ENCODE results near the gene TMCO1.
A peak's percentile ranks its signal among the peaks of the same experiment; 100 is the strongest.
"Not testable (repeated sequence)": the region's sequence is repeated elsewhere in the genome, so short reads cannot be mapped to it uniquely, and the experiment has no call there.

Gene TMCO1

GRCh38 chr1:165744913-165745312 is 23.8 kb downstream of the TMCO1 start:
- FAIRE-seq, result not testable (repeated sequence)

GRCh38 chr1:165742194-165742593 is 26.5 kb downstream of the TMCO1 start:
- FAIRE-seq, result no peak

GRCh38 chr1:165738794-165739193 is 29.9 kb downstream of the TMCO1 start:
- FAIRE-seq, result no peak

- no peak for FAIRE-seq
Observed at GRCh38 chr1:165737196-165737595, 31.5 kb downstream of the TMCO1 start.

- FAIRE-seq, result no peak
Observed at GRCh38 chr1:165734906-165735305, 33.8 kb downstream of the TMCO1 start.

- FAIRE-seq, result no peak
Observed at GRCh38 chr1:165726841-165727240, 41.8 kb downstream of the TMCO1 start.

GRCh38 chr1:165726169-165726568 is 42.5 kb downstream of the TMCO1 start:
- no peak for FAIRE-seq

- FAIRE-seq, result peak; percentile 84
Observed at GRCh38 chr1:165717918-165718515, 50.7 kb downstream of the TMCO1 start.

- not testable (repeated sequence) for FAIRE-seq
Observed at GRCh38 chr1:165716265-165717051, 52.2 kb downstream of the TMCO1 start.

GRCh38 chr1:165712764-165713163 is 55.9 kb downstream of the TMCO1 start:
- FAIRE-seq, result no peak

GRCh38 chr1:165707984-165708706 is 60.5 kb downstream of the TMCO1 start:
- no peak for FAIRE-seq

- FAIRE-seq, result no peak
Observed at GRCh38 chr1:165703648-165704047, 65.0 kb downstream of the TMCO1 start.

- FAIRE-seq, result not testable (repeated sequence)
Observed at GRCh38 chr1:165701922-165702321, 66.7 kb downstream of the TMCO1 start.

- FAIRE-seq, result no peak
Observed at GRCh38 chr1:165699577-165699976, 69.1 kb downstream of the TMCO1 start.

- FAIRE-seq, result no peak
Observed at GRCh38 chr1:165698761-165699052, 70.0 kb downstream of the TMCO1 start.

GRCh38 chr1:165697881-165698760 is 70.5 kb downstream of the TMCO1 start, which contains the start of gene ALDH9A1:
TSS of gene ALDH9A1 (minus strand) at chr1:165698562. CDS start at chr1:165698558, 4 bp downstream.
- FAIRE-seq, result no peak

GRCh38 chr1:165697491-165697880 is 71.2 kb downstream of the TMCO1 start:
- no peak for FAIRE-seq

- FAIRE-seq, result no peak
Observed at GRCh38 chr1:165696625-165697100, 72.0 kb downstream of the TMCO1 start.

- no peak for FAIRE-seq
Observed at GRCh38 chr1:165695031-165695430, 73.6 kb downstream of the TMCO1 start.

GRCh38 chr1:165688046-165688445 is 80.6 kb downstream of the TMCO1 start:
- FAIRE-seq, result no peak

GRCh38 chr1:165686971-165687433 is 81.7 kb downstream of the TMCO1 start:
- no peak for FAIRE-seq

- no peak for FAIRE-seq
Observed at GRCh38 chr1:165686121-165686970, 82.3 kb downstream of the TMCO1 start.

Measured in A204.1 (cell line).